GM20000 (cell line): ENCODE measurements around the gene CDC45.

ENCODE experiments used
- DNase-seq: peaks from one replicate; pipeline ENCODE4 v3.0.0; 2012; ENCODE audit warnings: low spot score
- CTCF ChIP-seq: IDR thresholded peaks from 2 replicates; pipeline ENCODE4 v1.5.1; 2012; ENCODE audit warnings: mild to moderate bottlenecking, control low read depth; ENCODE audit errors: extremely low read depth, missing control alignments

Gene CDC45

DNA sequence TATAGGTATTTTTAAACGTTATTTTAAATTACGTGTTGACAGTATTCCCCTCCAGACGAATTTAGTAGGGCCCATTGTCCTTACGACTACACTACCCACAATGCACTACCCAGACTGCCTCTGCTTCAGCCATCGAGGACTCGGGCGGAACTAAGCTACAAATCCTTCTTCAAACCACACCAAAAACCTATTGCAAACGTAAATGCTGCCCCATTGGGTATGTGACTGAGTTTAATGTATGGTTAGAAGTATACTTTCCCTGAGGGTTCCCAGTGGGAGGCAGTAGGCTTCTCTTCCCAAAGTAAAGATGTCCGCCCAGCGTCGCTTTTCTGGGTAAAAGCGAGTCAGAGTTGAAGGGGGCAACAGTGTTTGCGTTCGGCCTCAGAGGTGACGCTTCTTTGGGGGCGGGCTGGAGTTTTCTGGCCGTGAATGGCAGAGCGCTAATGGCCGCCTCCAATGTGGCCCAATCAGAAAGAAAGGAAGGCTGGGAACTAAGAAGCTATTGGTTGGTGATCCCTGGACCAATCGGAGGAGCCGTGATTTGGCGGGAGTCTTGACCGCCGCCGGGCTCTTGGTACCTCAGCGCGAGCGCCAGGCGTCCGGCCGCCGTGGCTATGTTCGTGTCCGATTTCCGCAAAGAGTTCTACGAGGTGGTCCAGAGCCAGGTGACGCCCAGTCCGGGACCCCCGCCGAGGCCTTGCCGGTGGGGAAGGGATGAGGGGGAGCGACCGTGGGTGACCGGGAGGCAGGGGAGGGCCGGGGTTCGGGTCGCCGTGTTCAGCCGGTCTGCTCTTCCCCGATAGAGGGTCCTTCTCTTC is at the start of gene CDC45:
TSS of gene CDC45 (plus strand) at position 566 of the 818 bp plus-strand sequence. CDS start at position 615, 49 bp downstream.
- no peak for TF ChIP-seq CTCF
- peak; percentile 96 for DNase-seq

DNA sequence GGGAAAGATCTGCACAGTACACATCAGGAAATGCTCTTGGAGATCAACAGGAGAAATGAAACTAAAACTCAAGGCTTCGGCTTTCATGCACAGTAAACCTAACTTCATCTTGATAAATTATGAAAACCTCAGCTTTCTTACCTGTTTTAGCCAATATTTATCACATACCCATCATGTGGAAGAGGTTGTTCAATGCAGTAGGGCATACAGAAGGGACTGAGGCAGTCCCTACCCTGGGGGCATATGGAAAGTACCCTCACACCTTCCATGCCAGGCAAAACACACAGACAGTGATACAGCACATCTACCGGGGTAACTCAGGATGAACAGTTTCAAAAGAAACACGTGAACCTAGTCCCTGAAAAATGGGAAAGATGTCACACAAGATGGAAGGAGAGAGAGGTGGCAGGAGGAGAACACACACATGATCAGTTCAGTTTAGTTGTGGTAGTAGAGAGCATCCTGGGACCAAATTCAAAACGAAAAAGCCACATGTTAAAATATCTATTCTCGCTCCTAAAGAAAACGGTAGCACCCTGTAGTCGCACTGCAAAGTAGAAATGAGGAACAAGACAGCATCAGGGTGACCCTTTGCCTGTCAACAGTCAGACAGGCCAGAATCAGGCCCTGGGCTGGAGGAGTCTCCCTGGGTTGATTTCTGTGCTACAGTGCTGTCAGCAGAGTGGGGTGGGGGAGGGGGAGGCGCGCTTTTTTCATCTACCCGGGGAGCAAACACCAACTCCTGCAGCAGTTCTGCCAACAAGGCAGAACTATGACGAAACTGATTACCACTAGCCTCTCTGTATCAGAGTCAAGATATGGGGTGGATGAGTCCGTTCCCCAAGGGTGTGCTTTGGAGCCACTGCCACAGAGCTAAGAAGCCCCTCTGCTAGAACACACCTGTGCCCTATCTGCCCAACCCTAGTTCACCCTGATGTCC is 49.5 kb upstream of the CDC45 start:
- no peak for TF ChIP-seq CTCF
- peak; percentile 46 for DNase-seq

DNA sequence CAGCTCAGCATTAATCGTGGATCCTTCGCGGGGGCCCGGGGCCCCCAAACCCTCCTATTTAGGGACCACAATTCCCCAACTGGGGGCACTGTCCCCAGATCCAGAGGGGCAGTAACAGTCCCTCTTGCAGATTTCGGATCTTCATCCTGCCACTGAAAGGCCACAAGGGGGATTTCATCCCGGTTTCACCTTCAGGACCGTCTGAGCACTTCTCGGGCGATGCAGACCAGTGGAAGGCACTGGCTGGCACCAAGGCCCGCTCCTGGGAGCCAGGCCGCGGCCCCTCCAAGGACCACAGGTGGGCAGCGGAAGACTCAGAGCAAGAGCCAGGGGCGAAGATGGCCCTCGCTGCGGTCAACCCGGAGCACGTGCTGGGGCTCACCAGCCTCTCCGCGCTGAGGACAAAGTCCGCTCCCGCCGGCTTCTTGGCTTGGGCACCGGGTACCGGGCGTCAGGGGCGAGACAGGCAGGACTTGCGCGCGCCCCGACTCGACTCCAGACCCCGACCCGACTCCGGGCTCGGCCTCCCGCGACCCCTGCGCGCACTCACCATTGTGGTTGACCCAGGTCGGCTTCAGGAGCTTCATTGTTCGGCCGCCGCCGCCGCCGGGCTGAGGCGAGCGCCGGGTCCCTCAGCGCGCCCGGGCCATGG is 48.7 kb upstream of the CDC45 start:
- TF ChIP-seq CTCF: no peak
- DNase-seq: peak; percentile 38

- DNase-seq: peak; percentile 92
- TF ChIP-seq CTCF: no peak
Measured at GRCh38 chr22:19431649-19432132, 48.0 kb upstream of the CDC45 start, which contains the start of gene HIRA. HIRA (minus strand) TSS chr22:19431733; CDS start chr22:19431476, 257 bp downstream.

GRCh38 chr22:19432133-19432851 is 47.4 kb upstream of the CDC45 start, which contains the start of gene MRPL40:
MRPL40 (plus strand) TSS chr22:19432545; CDS start chr22:19432555, 10 bp downstream.
- DNase-seq: peak; percentile 98
- no peak for TF ChIP-seq CTCF

GRCh38 chr22:19434401-19434800 is 45.3 kb upstream of the CDC45 start:
- DNase-seq: no peak
- no peak for TF ChIP-seq CTCF
